ENCODE results near the gene RETNLB. TPM values are rescaled to one million over a fixed set of nuclear protein-coding genes. Genes with fewer than 3 reads are reported as not detected.

The RETNLB gene
- total RNA-seq, 2 donors from 2014 or later: not detected

DNA sequence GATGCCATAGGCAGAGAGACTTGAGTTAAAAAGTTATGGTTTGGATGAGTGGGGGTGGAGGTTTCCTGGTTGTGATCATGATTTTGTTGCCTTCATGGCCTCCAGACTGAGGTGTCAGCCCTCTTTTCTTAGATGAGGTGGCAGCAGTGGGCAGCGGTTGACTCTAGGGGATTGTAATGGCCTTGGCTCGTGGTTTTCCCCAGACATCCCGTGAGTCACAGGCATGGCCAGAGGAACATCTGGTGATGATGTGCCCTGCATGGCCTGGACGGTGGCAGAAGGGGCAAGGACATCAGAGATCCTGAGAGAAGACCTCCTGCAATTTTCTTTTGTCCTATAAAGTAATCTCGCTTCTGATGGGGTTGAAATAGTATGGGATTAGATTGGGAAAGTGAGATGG is 12.4 kb downstream of the RETNLB start:
- no peak overlapping the region for H3K4me3 ChIP-seq
- TF ChIP-seq, protein P1, sequence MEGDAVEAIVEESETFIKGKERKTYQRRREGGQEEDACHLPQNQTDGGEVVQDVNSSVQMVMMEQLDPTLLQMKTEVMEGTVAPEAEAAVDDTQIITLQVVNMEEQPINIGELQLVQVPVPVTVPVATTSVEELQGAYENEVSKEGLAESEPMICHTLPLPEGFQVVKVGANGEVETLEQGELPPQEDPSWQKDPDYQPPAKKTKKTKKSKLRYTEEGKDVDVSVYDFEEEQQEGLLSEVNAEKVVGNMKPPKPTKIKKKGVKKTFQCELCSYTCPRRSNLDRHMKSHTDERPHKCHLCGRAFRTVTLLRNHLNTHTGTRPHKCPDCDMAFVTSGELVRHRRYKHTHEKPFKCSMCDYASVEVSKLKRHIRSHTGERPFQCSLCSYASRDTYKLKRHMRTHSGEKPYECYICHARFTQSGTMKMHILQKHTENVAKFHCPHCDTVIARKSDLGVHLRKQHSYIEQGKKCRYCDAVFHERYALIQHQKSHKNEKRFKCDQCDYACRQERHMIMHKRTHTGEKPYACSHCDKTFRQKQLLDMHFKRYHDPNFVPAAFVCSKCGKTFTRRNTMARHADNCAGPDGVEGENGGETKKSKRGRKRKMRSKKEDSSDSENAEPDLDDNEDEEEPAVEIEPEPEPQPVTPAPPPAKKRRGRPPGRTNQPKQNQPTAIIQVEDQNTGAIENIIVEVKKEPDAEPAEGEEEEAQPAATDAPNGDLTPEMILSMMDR (IDR thresholded peaks at IDR 0.05): no peak
- no peak for ATAC-seq (ENCODE audit: insufficient number of reproducible peaks, low FRiP score, low read depth)
- H3K27ac ChIP-seq: no peak overlapping the region
- no peaks in the 10 kb centered on the region for H3K4me1 ChIP-seq (ENCODE audit: control insufficient read depth in 1 of 2, low read depth in 2 of 2)
- H3K27me3 ChIP-seq (replicated peaks; ENCODE audit: insufficient read depth): no peaks in the 10 kb centered on the region
- no peaks in the 10 kb centered on the region for H3K36me3 ChIP-seq
- no peak for DNase-seq (ENCODE audit: low spot score)
- H3K9me3 ChIP-seq: no peaks in the 10 kb centered on the region

- Histone ChIP-seq H3K4me3 (no peak overlapping the region), H3K27me3 (replicated peaks; ENCODE audit: insufficient read depth) (no peaks in the 10 kb centered on the region), H3K27ac (no peak overlapping the region), H3K36me3 (no peaks in the 10 kb centered on the region), H3K4me1 (ENCODE audit: control insufficient read depth in 1 of 2, low read depth in 2 of 2) (no peaks in the 10 kb centered on the region), H3K9me3 (no peaks in the 10 kb centered on the region)
- DNase-seq (ENCODE audit: low spot score) (no peak), ATAC-seq (ENCODE audit: insufficient number of reproducible peaks, low FRiP score, low read depth) (no peak)
- TF ChIP-seq, protein P1 (IDR thresholded peaks at IDR 0.05): no peak
Measured at GRCh38 chr3:108742929-108743328, 14.3 kb downstream of the RETNLB start.

DNA sequence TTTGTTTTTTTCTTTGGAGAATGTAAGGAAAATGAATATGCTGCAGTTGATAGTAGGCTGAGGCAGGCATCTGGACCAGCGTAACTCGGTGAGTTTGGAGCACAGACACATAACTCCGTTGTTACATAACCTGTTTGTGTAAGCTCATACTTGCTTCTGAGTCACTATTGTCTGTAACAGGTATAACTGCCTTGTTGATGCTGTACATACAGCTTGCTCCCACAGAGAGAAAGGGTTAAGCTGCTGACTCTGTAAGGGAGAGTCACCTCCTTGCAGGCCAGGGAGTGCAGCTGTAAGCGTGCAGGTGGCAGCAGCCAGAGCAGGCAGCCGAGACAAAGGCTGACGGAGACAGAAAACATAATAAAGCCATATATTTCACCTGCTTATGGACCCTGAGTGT is 20.4 kb downstream of the RETNLB start:
- H3K36me3 ChIP-seq: no peaks in the 10 kb centered on the region
- TF ChIP-seq, protein P1 (IDR thresholded peaks at IDR 0.05): no peak
- no peak for ATAC-seq (ENCODE audit: insufficient number of reproducible peaks, low FRiP score, low read depth)

GRCh38 chr3:108728934-108729333 is 28.3 kb downstream of the RETNLB start:
- H3K27me3 ChIP-seq (replicated peaks; ENCODE audit: insufficient read depth): no peaks in the 10 kb centered on the region
- no peak overlapping the region for H3K27ac ChIP-seq
- ATAC-seq (ENCODE audit: insufficient number of reproducible peaks, low FRiP score, low read depth) (no peak), DNase-seq (ENCODE audit: low spot score) (no peak)
- TF ChIP-seq, protein P1 (IDR thresholded peaks at IDR 0.05): no peak
- H3K4me1 ChIP-seq (ENCODE audit: control insufficient read depth in 1 of 2, low read depth in 2 of 2): no peaks in the 10 kb centered on the region
- H3K4me3 ChIP-seq: no peak overlapping the region
- no peaks in the 10 kb centered on the region for H3K9me3 ChIP-seq
- no peaks in the 10 kb centered on the region for H3K36me3 ChIP-seq

More for the DNA sequence above, 20.4 kb downstream of the RETNLB start:
- no peak overlapping the region for H3K27ac ChIP-seq
- no peak overlapping the region for H3K4me3 ChIP-seq
- H3K9me3 ChIP-seq: no peaks in the 10 kb centered on the region
- no peaks in the 10 kb centered on the region for H3K4me1 ChIP-seq (ENCODE audit: control insufficient read depth in 1 of 2, low read depth in 2 of 2)
- no peaks in the 10 kb centered on the region for H3K27me3 ChIP-seq (replicated peaks; ENCODE audit: insufficient read depth)
- no peak for DNase-seq (ENCODE audit: low spot score)

DNA sequence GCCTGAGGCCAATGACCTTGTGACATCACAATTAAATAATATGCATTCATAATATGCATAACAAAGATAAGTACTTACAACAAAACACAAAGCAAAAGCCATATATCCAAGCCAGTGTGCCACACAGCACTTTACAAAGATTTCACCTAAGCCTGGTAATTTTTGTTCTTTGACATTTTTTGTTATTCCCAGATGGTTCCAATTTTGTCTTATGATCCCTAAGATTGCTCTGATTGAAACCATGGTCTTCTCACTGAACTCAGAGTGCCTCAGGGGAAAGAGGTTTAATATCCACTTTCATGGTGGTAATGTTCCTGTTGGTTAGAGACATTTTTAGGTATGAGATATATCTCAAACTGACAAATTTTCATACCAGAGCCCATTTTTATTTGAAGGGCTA is 29.1 kb downstream of the RETNLB start:
- TF ChIP-seq, protein P1 (IDR thresholded peaks at IDR 0.05): no peak
- Histone ChIP-seq H3K4me1 (ENCODE audit: control insufficient read depth in 1 of 2, low read depth in 2 of 2) (no peaks in the 10 kb centered on the region), H3K27ac (no peak overlapping the region), H3K9me3 (no peaks in the 10 kb centered on the region), H3K27me3 (replicated peaks; ENCODE audit: insufficient read depth) (no peaks in the 10 kb centered on the region), H3K4me3 (no peak overlapping the region), H3K36me3 (no peaks in the 10 kb centered on the region)
- ATAC-seq (ENCODE audit: insufficient number of reproducible peaks, low FRiP score, low read depth) (no peak), DNase-seq (ENCODE audit: low spot score) (no peak)

Data from thoracic aorta (tissue), 2 donors.